ENCODE results near the gene GPX6.

The GPX6 gene

GRCh38 chr6:28501259-28501658 lies 14.3 kb downstream of the GPX6 start:
- H3K9me3 ChIP-seq (ENCODE audit: insufficient read depth, low read length) = no peaks in the 10 kb centered on the region
- no peaks in the 10 kb centered on the region for H3K36me3 ChIP-seq (replicated peaks; ENCODE audit: low read depth, low read length)
- no peaks in the 10 kb centered on the region for H3K79me2 ChIP-seq (ENCODE audit: low read length)
- no peak overlapping the region for H3K27ac ChIP-seq (ENCODE audit: low read length)
- H2AFZ ChIP-seq (ENCODE audit: low read depth, low read length) = no peak overlapping the region
- H3K4me1 ChIP-seq (ENCODE audit: low read length) = no peaks in the 10 kb centered on the region
- no peak overlapping the region for H3K9ac ChIP-seq (ENCODE audit: low read length)
- H3K4me2 ChIP-seq (ENCODE audit: low read length) = no peak overlapping the region
- no peaks in the 10 kb centered on the region; the same call in 1 of the 2 replicates for H3K27me3 ChIP-seq (ENCODE audit: low read depth, low read length)
- H3K4me3 ChIP-seq (ENCODE audit: low read length) = no peak overlapping the region
- TF ChIP-seq, protein P1, sequence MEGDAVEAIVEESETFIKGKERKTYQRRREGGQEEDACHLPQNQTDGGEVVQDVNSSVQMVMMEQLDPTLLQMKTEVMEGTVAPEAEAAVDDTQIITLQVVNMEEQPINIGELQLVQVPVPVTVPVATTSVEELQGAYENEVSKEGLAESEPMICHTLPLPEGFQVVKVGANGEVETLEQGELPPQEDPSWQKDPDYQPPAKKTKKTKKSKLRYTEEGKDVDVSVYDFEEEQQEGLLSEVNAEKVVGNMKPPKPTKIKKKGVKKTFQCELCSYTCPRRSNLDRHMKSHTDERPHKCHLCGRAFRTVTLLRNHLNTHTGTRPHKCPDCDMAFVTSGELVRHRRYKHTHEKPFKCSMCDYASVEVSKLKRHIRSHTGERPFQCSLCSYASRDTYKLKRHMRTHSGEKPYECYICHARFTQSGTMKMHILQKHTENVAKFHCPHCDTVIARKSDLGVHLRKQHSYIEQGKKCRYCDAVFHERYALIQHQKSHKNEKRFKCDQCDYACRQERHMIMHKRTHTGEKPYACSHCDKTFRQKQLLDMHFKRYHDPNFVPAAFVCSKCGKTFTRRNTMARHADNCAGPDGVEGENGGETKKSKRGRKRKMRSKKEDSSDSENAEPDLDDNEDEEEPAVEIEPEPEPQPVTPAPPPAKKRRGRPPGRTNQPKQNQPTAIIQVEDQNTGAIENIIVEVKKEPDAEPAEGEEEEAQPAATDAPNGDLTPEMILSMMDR (IDR thresholded peaks at IDR 0.05; ENCODE audit: low read depth, low read length) = no peak
- no peak for TF ChIP-seq EZH2phosphoT487 (IDR thresholded peaks at IDR 0.05; ENCODE audit: low read depth)
- no peaks in the 10 kb centered on the region for H4K20me1 ChIP-seq (ENCODE audit: insufficient read depth, low read length)

- TF ChIP-seq, protein P1 (IDR thresholded peaks at IDR 0.05; ENCODE audit: low read depth, low read length) = no peak
- TF ChIP-seq EZH2phosphoT487 (IDR thresholded peaks at IDR 0.05; ENCODE audit: low read depth) = no peak
- H2AFZ ChIP-seq (ENCODE audit: low read depth, low read length) = no peak overlapping the region
- H3K36me3 ChIP-seq (replicated peaks; ENCODE audit: low read depth, low read length) = no peaks in the 10 kb centered on the region
- H3K4me1 ChIP-seq (ENCODE audit: low read length) = no peaks in the 10 kb centered on the region
- H3K9me3 ChIP-seq (ENCODE audit: insufficient read depth, low read length) = no peaks in the 10 kb centered on the region
- H3K79me2 ChIP-seq (ENCODE audit: low read length) = no peaks in the 10 kb centered on the region
- no peaks in the 10 kb centered on the region for H3K27me3 ChIP-seq (ENCODE audit: low read depth, low read length)
- H4K20me1 ChIP-seq (ENCODE audit: insufficient read depth, low read length) = no peaks in the 10 kb centered on the region
- no peak overlapping the region for H3K9ac ChIP-seq (ENCODE audit: low read length)
- no peak overlapping the region for H3K4me2 ChIP-seq (ENCODE audit: low read length)
- no peak overlapping the region for H3K27ac ChIP-seq (ENCODE audit: low read length)
- H3K4me3 ChIP-seq (ENCODE audit: low read length) = no peak overlapping the region
Measured at GRCh38 chr6:28497893-28498292, 17.7 kb downstream of the GPX6 start.

GRCh38 chr6:28497306-28497705 lies 18.3 kb downstream of the GPX6 start:
- Histone ChIP-seq H3K79me2 (ENCODE audit: low read length) (no peaks in the 10 kb centered on the region), H3K4me1 (ENCODE audit: low read length) (no peaks in the 10 kb centered on the region), H3K9me3 (ENCODE audit: insufficient read depth, low read length) (no peaks in the 10 kb centered on the region), H3K4me2 (ENCODE audit: low read length) (no peak overlapping the region), H3K27me3 (ENCODE audit: low read depth, low read length) (no peaks in the 10 kb centered on the region), H3K27ac (ENCODE audit: low read length) (no peak overlapping the region), H2AFZ (ENCODE audit: low read depth, low read length) (no peak overlapping the region), H3K9ac (ENCODE audit: low read length) (no peak overlapping the region), H4K20me1 (ENCODE audit: insufficient read depth, low read length) (no peaks in the 10 kb centered on the region), H3K36me3 (replicated peaks; ENCODE audit: low read depth, low read length) (no peaks in the 10 kb centered on the region), H3K4me3 (ENCODE audit: low read length) (no peak overlapping the region)
- no peak for TF ChIP-seq EZH2phosphoT487 (IDR thresholded peaks at IDR 0.05; ENCODE audit: low read depth)
- TF ChIP-seq, protein P1 (IDR thresholded peaks at IDR 0.05; ENCODE audit: low read depth, low read length) = no peak

GRCh38 chr6:28496099-28496779 lies 19.4 kb downstream of the GPX6 start:
- H3K4me2 ChIP-seq (ENCODE audit: low read length) = no peak overlapping the region
- no peaks in the 10 kb centered on the region for H4K20me1 ChIP-seq (ENCODE audit: insufficient read depth, low read length)
- H3K36me3 ChIP-seq (replicated peaks; ENCODE audit: low read depth, low read length) = no peaks in the 10 kb centered on the region
- H3K27ac ChIP-seq (ENCODE audit: low read length) = no peak overlapping the region
- TF ChIP-seq, protein P1 (IDR thresholded peaks at IDR 0.05; ENCODE audit: low read depth, low read length) = peak; percentile 44
- no peak for TF ChIP-seq EZH2phosphoT487 (IDR thresholded peaks at IDR 0.05; ENCODE audit: low read depth)
- H3K27me3 ChIP-seq (ENCODE audit: low read depth, low read length) = no peaks in the 10 kb centered on the region
- peaks cover 5% of the 10 kb centered on the region; the same call in 1 of the 2 replicates for H3K4me1 ChIP-seq (ENCODE audit: low read length)
- H2AFZ ChIP-seq (ENCODE audit: low read depth, low read length) = no peak overlapping the region
- no peak overlapping the region for H3K9ac ChIP-seq (ENCODE audit: low read length)
- no peak overlapping the region for H3K4me3 ChIP-seq (ENCODE audit: low read length)
- H3K79me2 ChIP-seq (ENCODE audit: low read length) = no peaks in the 10 kb centered on the region
- no peaks in the 10 kb centered on the region for H3K9me3 ChIP-seq (ENCODE audit: insufficient read depth, low read length)
